Measurements from ENCODE around the gene S100A4. TPM values are rescaled to one million over a fixed set of nuclear protein-coding genes. Genes with fewer than 3 reads are reported as not detected.
"Not testable (repeated sequence)": the region's sequence is repeated elsewhere in the genome, so short reads cannot be mapped to it uniquely, and the experiment has no call there.

S100A4 gene
- 100 to 1,000 TPM; 329 to 346 TPM for total RNA-seq
- 1,000 to 10,000 TPM; 2,886 to 3,815 TPM for polyA plus RNA-seq

DNA sequence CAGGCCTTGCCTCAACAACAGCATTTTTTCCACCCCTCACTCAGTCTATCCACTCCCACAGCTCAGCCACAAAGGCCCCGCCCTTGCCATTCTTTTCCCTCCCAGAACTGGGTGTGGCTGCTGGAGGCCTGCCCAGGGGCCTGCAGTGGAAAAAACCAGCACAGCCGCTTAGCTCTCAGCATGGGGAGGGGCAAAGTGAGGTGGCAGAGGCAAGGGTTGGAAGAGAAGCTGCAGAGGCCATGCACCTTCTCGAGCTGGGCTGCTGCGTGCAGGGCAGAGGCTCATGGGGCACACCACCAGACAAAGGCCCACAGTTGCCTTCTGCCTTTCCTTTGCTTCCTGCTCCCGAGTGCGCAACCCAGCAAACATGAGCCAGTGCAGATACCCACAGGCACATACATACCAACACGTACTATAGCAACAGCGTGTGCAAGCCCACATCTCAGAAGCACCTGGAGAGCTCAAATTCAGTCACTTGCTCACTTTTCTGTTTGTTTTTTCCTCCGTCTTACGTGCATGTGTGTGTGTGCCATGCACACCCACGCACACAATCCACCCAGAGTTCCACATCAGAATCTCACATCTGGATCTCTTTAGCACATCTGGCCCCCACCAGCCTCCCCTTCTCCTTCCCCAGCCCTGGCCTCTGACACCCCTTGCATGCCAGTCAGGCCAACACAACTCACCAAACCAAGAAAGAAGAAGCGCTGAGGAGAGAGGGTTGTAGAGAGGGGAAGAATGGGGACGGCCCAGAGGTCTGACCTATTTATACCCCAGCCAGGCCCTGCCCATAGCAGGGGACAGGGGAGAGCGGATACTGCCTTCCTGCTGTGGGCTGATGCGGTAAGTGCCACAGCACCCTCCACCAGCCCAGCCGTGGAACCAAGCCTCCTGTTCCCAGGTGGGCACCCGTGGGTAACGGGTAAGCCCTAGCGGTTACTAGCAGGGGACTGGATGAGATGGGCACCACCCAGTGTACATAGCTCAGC, at the start of gene S100A4:
TSS of gene S100A4 (minus strand) at position 740 of the 989 bp plus-strand sequence. CDS start 1,012 bp downstream, outside the sequence.
- Mint-ChIP-seq H3K9me3 (no peaks in the 10 kb centered on the region), H3K36me3 (peaks cover 26 to 38% of the 10 kb centered on the region in 2 donors), H3K27me3 (no peaks in the 10 kb centered on the region), H3K4me1 (peaks cover 49 to 81% (median 68%) of the 10 kb centered on the region in 4 donors), H3K27ac (peak within 1 kb of the TSS; percentile 93 to 98 (median 97)), H3K4me3 (peak within 1 kb of the TSS; percentile 96 to 99 (median 98))
- Histone ChIP-seq H3K4me1 (ENCODE audit: insufficient read depth, low read length) (peaks cover 70% of the 10 kb centered on the region), H3K27ac (ENCODE audit: low read depth, low read length) (peak within 1 kb of the TSS; percentile 74), H3K4me3 (ENCODE audit: low read length in 2 of 2) (peak within 1 kb of the TSS; percentile 71 to 79), H3K27me3 (ENCODE audit: insufficient read depth, low read length) (no peaks in the 10 kb centered on the region), H3K36me3 (ENCODE audit: insufficient read depth, low read length) (peaks cover 20% of the 10 kb centered on the region), H3K9me3 (ENCODE audit: control insufficient read depth in 1 of 2, low read length in 2 of 2) (no peaks in the 10 kb centered on the region)
- intact Hi-C loops (cut with micrococcal nuclease), result loop anchor here (1.0 to 2.0 kb wide), 4 partner anchors 9 to 89 kb away; partner anchors contain the start of gene CHTOP
- CTCF ChIA-PET (ENCODE audit: partially characterized antibody), result interaction anchor here (0.8 to 9.6 kb wide), 14 partner anchors 8 to 89 kb away, joined by 3 to 213 read pairs (median 6); partner anchors contain the start of genes CHTOP, S100A2 and S100A6
- POLR2A ChIA-PET (ENCODE audit: partially characterized antibody), result interaction anchor here (0.7 to 9.7 kb wide), 20 partner anchors 11 to 420 kb away, joined by 3 to 631 read pairs (median 6); partner anchors contain the start of genes CHTOP, S100A14, S100A2 and S100A6
- DNase-seq, result peak; percentile 84 to 92 (median 89)

DNA sequence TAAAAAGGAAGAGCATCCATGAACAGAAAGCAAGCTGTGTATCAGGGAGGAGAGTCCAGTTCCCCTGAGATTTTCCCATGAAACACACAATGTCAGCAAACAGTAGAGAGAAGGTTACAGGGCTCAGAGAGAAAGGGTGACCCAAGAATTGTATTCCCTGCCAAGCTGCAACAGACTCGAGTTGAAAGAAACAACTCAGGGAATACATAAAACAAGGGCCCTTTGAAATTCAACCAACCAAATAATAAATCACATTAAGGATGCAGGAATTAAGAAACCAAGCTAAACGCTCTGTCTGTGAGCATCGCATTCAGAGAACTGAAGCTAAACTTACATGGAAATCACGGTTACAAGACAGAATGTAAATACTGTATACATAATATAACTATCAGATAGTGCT, 47.1 kb upstream of the S100A4 start:
- CTCF ChIA-PET (ENCODE audit: partially characterized antibody), result interaction anchor here (0.7 to 1.4 kb wide), 5 partner anchors 17 to 98 kb away, joined by 3 to 5 read pairs (median 4); partner anchors contain the start of gene S100A14

DNA sequence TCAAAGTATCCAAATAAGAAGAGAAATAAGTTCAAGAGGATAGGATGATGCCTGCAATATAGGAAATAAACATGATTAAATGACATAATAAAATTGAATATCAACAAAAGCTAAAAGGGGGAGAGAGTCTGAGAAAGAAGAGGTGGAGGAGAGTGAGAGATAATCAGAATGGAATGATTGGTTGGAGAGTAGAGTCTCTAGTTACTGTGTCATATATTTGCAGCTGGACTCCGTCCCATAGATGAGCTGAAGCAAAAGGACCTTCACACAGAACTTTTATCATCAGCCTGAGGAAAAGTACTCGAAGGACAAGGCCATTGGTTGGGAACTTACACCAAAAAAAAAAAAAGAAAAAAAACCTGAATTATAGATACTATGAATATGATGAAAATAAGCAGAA, 42.9 kb upstream of the S100A4 start:
- no peak overlapping the region for H3K4me3 ChIP-seq (ENCODE audit: low read length in 2 of 2)
- Mint-ChIP-seq H3K4me1 (no peaks in the 10 kb centered on the region), H3K9me3 (no peaks in the 10 kb centered on the region), H3K36me3 (no peaks in the 10 kb centered on the region), H3K27me3 (peaks cover 1 to 3% of the 10 kb centered on the region in 2 donors), H3K27ac (no peak overlapping the region), H3K4me3 (no peak overlapping the region)
- POLR2A ChIA-PET (ENCODE audit: partially characterized antibody), result no interaction called here
- DNase-seq, result no peak
- intact Hi-C loops (cut with micrococcal nuclease), result no loop called here
- no peak overlapping the region for H3K27ac ChIP-seq (ENCODE audit: low read depth, low read length)
- no peaks in the 10 kb centered on the region for H3K27me3 ChIP-seq (ENCODE audit: insufficient read depth, low read length)
- CTCF ChIA-PET (ENCODE audit: partially characterized antibody), result interaction anchor here (1.3 to 1.4 kb wide), 2 partner anchors 11 to 30 kb away, joined by 3 to 4 read pairs; no protein-coding TSS in a partner anchor
- no peaks in the 10 kb centered on the region for H3K36me3 ChIP-seq (ENCODE audit: insufficient read depth, low read length)
- H3K4me1 ChIP-seq (ENCODE audit: insufficient read depth, low read length), result no peaks in the 10 kb centered on the region
- H3K9me3 ChIP-seq (ENCODE audit: control insufficient read depth in 1 of 2, low read length in 2 of 2), result no peaks in the 10 kb centered on the region

More for the DNA sequence above, 47.1 kb upstream of the S100A4 start:
- no peaks in the 10 kb centered on the region for H3K36me3 Mint-ChIP-seq
- POLR2A ChIA-PET (ENCODE audit: partially characterized antibody), result no interaction called here
- intact Hi-C loops (cut with micrococcal nuclease), result no loop called here
- no peak overlapping the region for H3K27ac ChIP-seq (ENCODE audit: low read depth, low read length)
- no peak overlapping the region for H3K4me3 ChIP-seq (ENCODE audit: low read length in 2 of 2)
- no peaks in the 10 kb centered on the region for H3K36me3 ChIP-seq (ENCODE audit: insufficient read depth, low read length)
- H3K4me1 ChIP-seq (ENCODE audit: insufficient read depth, low read length), result no peaks in the 10 kb centered on the region
- H3K27ac Mint-ChIP-seq, result no peak overlapping the region
- no peak for DNase-seq
- H3K9me3 ChIP-seq (ENCODE audit: control insufficient read depth in 1 of 2, low read length in 2 of 2), result no peaks in the 10 kb centered on the region
- peaks cover 0 to 3% (median 2%) of the 10 kb centered on the region in 4 donors for H3K4me1 Mint-ChIP-seq
- no peaks in the 10 kb centered on the region for H3K9me3 Mint-ChIP-seq
- no peaks in the 10 kb centered on the region for H3K27me3 Mint-ChIP-seq
- no peaks in the 10 kb centered on the region for H3K27me3 ChIP-seq (ENCODE audit: insufficient read depth, low read length)
- no peak overlapping the region for H3K4me3 Mint-ChIP-seq

DNA sequence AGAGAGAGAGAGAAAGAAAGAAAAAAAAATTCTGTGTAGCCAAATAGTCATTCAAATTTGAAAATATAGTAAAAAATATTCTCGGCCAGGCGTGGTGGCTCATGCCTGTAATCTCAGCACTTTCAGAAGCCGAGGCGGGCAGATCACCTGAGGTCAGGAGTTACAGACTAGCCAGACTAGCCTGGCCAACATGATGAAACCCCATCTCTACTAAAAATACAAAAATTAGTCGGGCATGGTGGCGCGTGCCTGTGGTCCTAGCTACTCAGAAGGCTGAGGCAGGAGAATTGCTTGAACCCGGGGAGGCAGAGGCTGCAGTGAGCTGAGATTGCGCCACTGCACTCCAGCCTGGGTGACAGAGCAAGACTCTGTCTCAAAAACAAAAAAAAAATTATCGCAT, 42.4 kb upstream of the S100A4 start:
- POLR2A ChIA-PET (ENCODE audit: partially characterized antibody); H3K4me3 ChIP-seq (ENCODE audit: low read length in 2 of 2); H3K4me1 ChIP-seq (ENCODE audit: insufficient read depth, low read length); intact Hi-C loops (cut with micrococcal nuclease); H3K36me3 Mint-ChIP-seq; H3K27ac Mint-ChIP-seq; H3K4me3 Mint-ChIP-seq; H3K4me1 Mint-ChIP-seq; H3K27me3 ChIP-seq (ENCODE audit: insufficient read depth, low read length); H3K36me3 ChIP-seq (ENCODE audit: insufficient read depth, low read length); H3K9me3 Mint-ChIP-seq; H3K27me3 Mint-ChIP-seq; DNase-seq; H3K9me3 ChIP-seq (ENCODE audit: control insufficient read depth in 1 of 2, low read length in 2 of 2); H3K27ac ChIP-seq (ENCODE audit: low read depth, low read length): not testable (repeated sequence)
- CTCF ChIA-PET (ENCODE audit: partially characterized antibody), result interaction anchor here (0.9 to 2.0 kb wide), 4 partner anchors 10 to 78 kb away, joined by 3 to 7 read pairs (median 4); no protein-coding TSS in a partner anchor

DNA sequence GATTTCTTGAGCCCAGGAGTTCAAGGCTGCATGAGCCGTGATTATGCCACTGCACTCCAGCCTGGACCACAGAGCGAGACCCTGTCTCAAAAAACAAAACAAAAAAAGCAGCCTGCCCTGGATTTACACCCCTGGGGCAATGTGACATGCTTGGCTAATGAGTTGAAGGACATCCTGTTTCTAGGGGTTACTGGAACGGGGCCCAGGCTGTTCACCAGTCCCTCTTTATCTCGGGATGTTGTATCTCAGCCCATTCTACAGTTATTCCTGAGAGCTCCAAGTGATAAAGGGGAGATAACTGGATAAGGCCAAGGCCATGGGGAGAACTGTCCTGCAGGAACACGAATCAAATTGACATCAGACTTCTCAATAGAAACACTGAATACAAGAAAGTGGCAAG, 41.7 kb upstream of the S100A4 start:
- DNase-seq, result no peak
- Histone ChIP-seq H3K36me3 (ENCODE audit: insufficient read depth, low read length) (no peaks in the 10 kb centered on the region), H3K4me3 (ENCODE audit: low read length in 2 of 2) (no peak overlapping the region), H3K27me3 (ENCODE audit: insufficient read depth, low read length) (no peaks in the 10 kb centered on the region), H3K4me1 (ENCODE audit: insufficient read depth, low read length) (no peaks in the 10 kb centered on the region), H3K27ac (ENCODE audit: low read depth, low read length) (no peak overlapping the region), H3K9me3 (ENCODE audit: control insufficient read depth in 1 of 2, low read length in 2 of 2) (no peaks in the 10 kb centered on the region)
- ChIA-PET CTCF (ENCODE audit: partially characterized antibody) (interaction anchor here (0.9 to 2.0 kb wide), 2 partner anchors 15 to 77 kb away, joined by 3 to 7 read pairs; no protein-coding TSS in a partner anchor), POLR2A (ENCODE audit: partially characterized antibody) (no interaction called here)
- intact Hi-C loops (cut with micrococcal nuclease), result no loop called here
- Mint-ChIP-seq H3K27ac (no peak overlapping the region), H3K27me3 (peaks cover 1 to 3% of the 10 kb centered on the region in 2 donors), H3K9me3 (no peaks in the 10 kb centered on the region), H3K36me3 (no peaks in the 10 kb centered on the region), H3K4me3 (no peak overlapping the region), H3K4me1 (no peaks in the 10 kb centered on the region)

DNA sequence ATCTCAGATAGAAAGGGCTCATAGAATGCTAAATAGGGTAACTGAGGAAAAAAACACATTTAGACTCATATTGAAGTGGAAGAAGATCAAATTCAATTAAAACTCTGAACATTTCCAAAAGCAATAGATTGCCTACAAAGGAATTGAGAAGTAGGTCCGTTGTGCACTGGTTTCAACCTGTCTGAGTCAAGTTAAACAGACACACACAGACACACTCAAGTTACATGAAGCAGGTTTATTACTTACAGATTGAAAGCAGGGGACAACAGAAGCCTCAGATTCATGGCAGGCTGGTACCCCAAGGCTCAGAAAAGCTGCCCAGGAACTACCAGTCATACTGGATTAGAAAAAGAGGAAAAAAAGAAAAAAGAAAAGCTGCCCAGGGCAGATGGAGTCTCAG, 40.7 kb upstream of the S100A4 start:
- H3K4me3 Mint-ChIP-seq, result no peak overlapping the region
- CTCF ChIA-PET (ENCODE audit: partially characterized antibody), result interaction anchor here (2.0 kb wide), 1 partner anchor 14 kb away, joined by 7 read pairs; no protein-coding TSS in a partner anchor
- intact Hi-C loops (cut with micrococcal nuclease), result no loop called here

DNA sequence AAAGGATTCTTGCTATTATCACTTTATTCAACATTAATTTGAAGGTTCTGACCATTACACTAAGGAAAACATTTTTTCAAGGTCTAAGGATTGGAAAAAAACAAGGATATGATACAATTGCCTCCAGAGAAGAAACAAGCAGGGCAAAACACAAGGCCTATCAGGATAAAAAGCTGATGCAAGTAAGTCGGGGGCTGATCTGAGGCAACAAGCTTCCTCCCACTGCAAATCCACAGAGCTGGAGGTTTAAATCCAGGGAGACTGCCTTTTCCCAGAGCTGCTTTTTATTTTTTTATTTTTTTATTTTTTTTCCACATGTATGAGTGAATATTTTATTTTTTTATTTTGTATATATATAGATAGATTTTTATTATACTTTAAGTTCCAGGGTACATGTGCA, 39.4 kb upstream of the S100A4 start:
- POLR2A ChIA-PET (ENCODE audit: partially characterized antibody), result interaction anchor here (0.7 kb wide), 1 partner anchor 41 kb away, joined by 3 read pairs; no protein-coding TSS in a partner anchor

More for the DNA sequence above, 40.7 kb upstream of the S100A4 start:
- Histone ChIP-seq H3K27ac (ENCODE audit: low read depth, low read length) (no peak overlapping the region), H3K27me3 (ENCODE audit: insufficient read depth, low read length) (no peaks in the 10 kb centered on the region), H3K9me3 (ENCODE audit: control insufficient read depth in 1 of 2, low read length in 2 of 2) (no peaks in the 10 kb centered on the region), H3K4me1 (ENCODE audit: insufficient read depth, low read length) (no peaks in the 10 kb centered on the region), H3K36me3 (ENCODE audit: insufficient read depth, low read length) (no peaks in the 10 kb centered on the region), H3K4me3 (ENCODE audit: low read length in 2 of 2) (no peak overlapping the region)
- no peak for DNase-seq
- Mint-ChIP-seq H3K36me3 (no peaks in the 10 kb centered on the region), H3K27me3 (peaks cover 1 to 3% of the 10 kb centered on the region in 2 donors), H3K4me1 (no peaks in the 10 kb centered on the region), H3K9me3 (no peaks in the 10 kb centered on the region), H3K27ac (peak overlapping the region in 1 of 7 donors; percentile 11)
- POLR2A ChIA-PET (ENCODE audit: partially characterized antibody), result no interaction called here

More for the DNA sequence above, 39.4 kb upstream of the S100A4 start:
- H3K4me1 Mint-ChIP-seq, result no peaks in the 10 kb centered on the region
- Histone ChIP-seq H3K9me3 (ENCODE audit: control insufficient read depth in 1 of 2, low read length in 2 of 2) (no peaks in the 10 kb centered on the region), H3K27me3 (ENCODE audit: insufficient read depth, low read length) (no peaks in the 10 kb centered on the region), H3K27ac (ENCODE audit: low read depth, low read length) (no peak overlapping the region), H3K36me3 (ENCODE audit: insufficient read depth, low read length) (no peaks in the 10 kb centered on the region), H3K4me1 (ENCODE audit: insufficient read depth, low read length) (no peaks in the 10 kb centered on the region), H3K4me3 (ENCODE audit: low read length in 2 of 2) (no peak overlapping the region)
- no peaks in the 10 kb centered on the region for H3K36me3 Mint-ChIP-seq
- no peak for DNase-seq
- intact Hi-C loops (cut with micrococcal nuclease), result no loop called here
- H3K27ac Mint-ChIP-seq, result no peak overlapping the region
- H3K9me3 Mint-ChIP-seq, result no peaks in the 10 kb centered on the region
- no peak overlapping the region for H3K4me3 Mint-ChIP-seq
- H3K27me3 Mint-ChIP-seq, result peaks cover 1 to 3% of the 10 kb centered on the region in 2 donors
- CTCF ChIA-PET (ENCODE audit: partially characterized antibody), result no interaction called here

All from CD4-positive, alpha-beta memory T cell (primary cell).